ENCODE results near the gene CRIM1.

The CRIM1 gene

GRCh38 chr2:36578343-36579296 lies 223.0 kb downstream of the CRIM1 start:
- no peak for DNase-seq (ENCODE audit: low read depth in 2 of 2)

- no peak for DNase-seq (ENCODE audit: low read depth in 2 of 2)
Measured at GRCh38 chr2:36579297-36579664, 223.7 kb downstream of the CRIM1 start.

- no peak for DNase-seq (ENCODE audit: low read depth in 2 of 2)
Measured at GRCh38 chr2:36582538-36582937, 227.0 kb downstream of the CRIM1 start.

GRCh38 chr2:36582951-36583350 lies 227.4 kb downstream of the CRIM1 start:
- DNase-seq (ENCODE audit: low read depth in 2 of 2), result no peak

GRCh38 chr2:36584148-36584794 lies 228.7 kb downstream of the CRIM1 start:
- DNase-seq (ENCODE audit: low read depth in 2 of 2), result no peak

GRCh38 chr2:36586672-36587071 lies 231.1 kb downstream of the CRIM1 start:
- no peak for DNase-seq (ENCODE audit: low read depth in 2 of 2)

- DNase-seq (ENCODE audit: low read depth in 2 of 2), result no peak
Measured at GRCh38 chr2:36587101-36587500, 231.5 kb downstream of the CRIM1 start.

- no peak for DNase-seq (ENCODE audit: low read depth in 2 of 2)
Measured at GRCh38 chr2:36587556-36587955, 232.0 kb downstream of the CRIM1 start.

GRCh38 chr2:36589230-36589630 lies 233.7 kb downstream of the CRIM1 start:
- DNase-seq (ENCODE audit: low read depth in 2 of 2), result no peak

GRCh38 chr2:36594849-36595248 lies 239.3 kb downstream of the CRIM1 start:
- no peak for DNase-seq (ENCODE audit: low read depth in 2 of 2)

- no peak for DNase-seq (ENCODE audit: low read depth in 2 of 2)
Measured at GRCh38 chr2:36596397-36596796, 240.8 kb downstream of the CRIM1 start.

GRCh38 chr2:36597003-36597531 lies 241.5 kb downstream of the CRIM1 start:
- no peak for DNase-seq (ENCODE audit: low read depth in 2 of 2)

- peak; percentile 25 to 42 for DNase-seq (ENCODE audit: low read depth in 2 of 2)
Measured at GRCh38 chr2:36597532-36598377, 242.2 kb downstream of the CRIM1 start, which contains the start of gene FEZ2. Gene FEZ2, minus strand, starts transcription at chr2:36598168. Its CDS starts 26 bp downstream, at chr2:36598142.

Measured in stimulated activated CD8-positive, alpha-beta memory T cell treated with anti-CD3 and anti-CD28 coated beads, Interleukin-15, amount 100 ng/mL, for 4 hours (primary cell).